Measurements from ENCODE around the gene TRPM7.

The TRPM7 gene

DNA sequence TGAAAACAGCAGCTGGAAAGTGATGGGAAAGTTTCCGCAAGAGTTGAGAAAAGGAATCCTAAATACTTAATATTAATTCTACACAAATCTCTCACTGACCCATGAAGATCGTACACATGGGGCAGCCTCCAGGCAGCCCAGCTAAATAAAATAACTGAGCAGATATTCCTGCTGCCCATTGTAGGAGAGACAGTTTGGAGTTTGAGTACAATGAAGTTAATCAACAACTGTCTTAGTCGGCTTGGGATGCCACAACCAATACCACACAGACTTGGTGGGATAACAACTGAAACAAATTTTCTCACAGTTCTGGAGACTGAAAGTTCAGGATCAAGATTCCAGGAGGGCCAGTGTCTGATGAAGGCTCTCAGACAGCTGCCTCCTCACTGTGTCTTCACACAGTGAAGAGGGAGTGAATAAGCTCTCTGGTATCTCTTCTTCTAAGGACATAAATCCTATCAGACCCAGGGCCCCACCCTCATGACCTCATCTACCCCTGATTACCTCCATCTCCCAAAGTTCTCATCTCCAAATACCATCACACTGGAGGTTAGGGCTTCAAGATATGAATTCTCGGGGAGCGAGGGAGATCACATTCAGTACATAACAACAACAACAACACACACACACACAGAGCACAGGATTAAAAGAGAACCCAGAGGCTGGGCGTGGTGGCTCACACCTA lies 9.7 kb downstream of the TRPM7 start:
- no peaks in the 10 kb centered on the region for H3K4me1 ChIP-seq (ENCODE audit: low read depth, poor library complexity, severe bottlenecking)
- no peaks in the 10 kb centered on the region for H3K36me3 ChIP-seq (ENCODE audit: insufficient read depth)
- TF ChIP-seq, protein P1, sequence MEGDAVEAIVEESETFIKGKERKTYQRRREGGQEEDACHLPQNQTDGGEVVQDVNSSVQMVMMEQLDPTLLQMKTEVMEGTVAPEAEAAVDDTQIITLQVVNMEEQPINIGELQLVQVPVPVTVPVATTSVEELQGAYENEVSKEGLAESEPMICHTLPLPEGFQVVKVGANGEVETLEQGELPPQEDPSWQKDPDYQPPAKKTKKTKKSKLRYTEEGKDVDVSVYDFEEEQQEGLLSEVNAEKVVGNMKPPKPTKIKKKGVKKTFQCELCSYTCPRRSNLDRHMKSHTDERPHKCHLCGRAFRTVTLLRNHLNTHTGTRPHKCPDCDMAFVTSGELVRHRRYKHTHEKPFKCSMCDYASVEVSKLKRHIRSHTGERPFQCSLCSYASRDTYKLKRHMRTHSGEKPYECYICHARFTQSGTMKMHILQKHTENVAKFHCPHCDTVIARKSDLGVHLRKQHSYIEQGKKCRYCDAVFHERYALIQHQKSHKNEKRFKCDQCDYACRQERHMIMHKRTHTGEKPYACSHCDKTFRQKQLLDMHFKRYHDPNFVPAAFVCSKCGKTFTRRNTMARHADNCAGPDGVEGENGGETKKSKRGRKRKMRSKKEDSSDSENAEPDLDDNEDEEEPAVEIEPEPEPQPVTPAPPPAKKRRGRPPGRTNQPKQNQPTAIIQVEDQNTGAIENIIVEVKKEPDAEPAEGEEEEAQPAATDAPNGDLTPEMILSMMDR (conservative IDR thresholded peaks at IDR 0.05; ENCODE audit: low read depth, low read length) = no peak
- H3K4me3 ChIP-seq (IDR thresholded peaks at IDR 0.05; ENCODE audit: insufficient read depth, low read depth, low read length) = no peak overlapping the region
- H2AFZ ChIP-seq (ENCODE audit: low read depth) = no peak overlapping the region
- H4K20me1 ChIP-seq (ENCODE audit: insufficient read depth) = 0 out of 2 replicates have a peak, but pooled peaks cover 5% of the 10 kb centered on the region
- no peak overlapping the region for H3K27ac ChIP-seq
- no peaks in the 10 kb centered on the region for H3K27me3 ChIP-seq (ENCODE audit: insufficient read depth, low read depth)
- H3K4me2 ChIP-seq = no peak overlapping the region
- no peak overlapping the region for H3K9ac ChIP-seq
- peaks cover 89% of the 10 kb centered on the region for H3K79me2 ChIP-seq (ENCODE audit: insufficient read depth, low read depth)

- H3K27ac ChIP-seq = no peak overlapping the region
- TF ChIP-seq, protein P1 (conservative IDR thresholded peaks at IDR 0.05; ENCODE audit: low read depth, low read length) = peak; percentile 93
- no peak overlapping the region for H3K4me2 ChIP-seq
- H4K20me1 ChIP-seq (ENCODE audit: insufficient read depth) = peaks cover 13% of the 10 kb centered on the region; the same call in 1 of the 2 replicates
- H3K79me2 ChIP-seq (ENCODE audit: insufficient read depth, low read depth) = peaks cover 89% of the 10 kb centered on the region
- no peak overlapping the region for H3K4me3 ChIP-seq (IDR thresholded peaks at IDR 0.05; ENCODE audit: insufficient read depth, low read depth, low read length)
- H3K9ac ChIP-seq = no peak overlapping the region
- no peaks in the 10 kb centered on the region for H3K4me1 ChIP-seq (ENCODE audit: low read depth, poor library complexity, severe bottlenecking)
- H3K36me3 ChIP-seq (ENCODE audit: insufficient read depth) = no peaks in the 10 kb centered on the region
- no peaks in the 10 kb centered on the region for H3K27me3 ChIP-seq (ENCODE audit: insufficient read depth, low read depth)
- H2AFZ ChIP-seq (ENCODE audit: low read depth) = no peak overlapping the region
Observed at GRCh38 chr15:50675535-50676144, 11.0 kb downstream of the TRPM7 start.

- Histone ChIP-seq H3K4me1 (ENCODE audit: low read depth, poor library complexity, severe bottlenecking) (no peaks in the 10 kb centered on the region), H3K4me3 (IDR thresholded peaks at IDR 0.05; ENCODE audit: insufficient read depth, low read depth, low read length) (no peak overlapping the region), H3K4me2 (no peak overlapping the region), H3K9ac (no peak overlapping the region), H3K27ac (no peak overlapping the region), H3K27me3 (ENCODE audit: insufficient read depth, low read depth) (no peaks in the 10 kb centered on the region), H2AFZ (ENCODE audit: low read depth) (no peak overlapping the region), H3K36me3 (ENCODE audit: insufficient read depth) (no peaks in the 10 kb centered on the region), H3K79me2 (ENCODE audit: insufficient read depth, low read depth) (peaks cover 64% of the 10 kb centered on the region), H4K20me1 (ENCODE audit: insufficient read depth) (peaks cover 13% of the 10 kb centered on the region; the same call in 1 of the 2 replicates)
- TF ChIP-seq, protein P1 (conservative IDR thresholded peaks at IDR 0.05; ENCODE audit: low read depth, low read length) = no peak
Observed at GRCh38 chr15:50670115-50670514, 16.5 kb downstream of the TRPM7 start.

GRCh38 chr15:50669611-50670010 lies 17.0 kb downstream of the TRPM7 start:
- Histone ChIP-seq H4K20me1 (ENCODE audit: insufficient read depth) (peaks cover 13% of the 10 kb centered on the region; the same call in 1 of the 2 replicates), H3K79me2 (ENCODE audit: insufficient read depth, low read depth) (peaks cover 59% of the 10 kb centered on the region)

More at GRCh38 chr15:50669611-50670010, 17.0 kb downstream of the TRPM7 start:
- Histone ChIP-seq H2AFZ (ENCODE audit: low read depth) (no peak overlapping the region), H3K36me3 (ENCODE audit: insufficient read depth) (no peaks in the 10 kb centered on the region), H3K27me3 (ENCODE audit: insufficient read depth, low read depth) (no peaks in the 10 kb centered on the region), H3K4me1 (ENCODE audit: low read depth, poor library complexity, severe bottlenecking) (no peaks in the 10 kb centered on the region), H3K9ac (no peak overlapping the region), H3K4me2 (no peak overlapping the region), H3K4me3 (IDR thresholded peaks at IDR 0.05; ENCODE audit: insufficient read depth, low read depth, low read length) (no peak overlapping the region), H3K27ac (no peak overlapping the region)
- TF ChIP-seq, protein P1 (conservative IDR thresholded peaks at IDR 0.05; ENCODE audit: low read depth, low read length) = no peak
